OCI-LY7 (cell line): Measurements from ENCODE around the gene IL1RAPL2. TPM values are rescaled to one million over a fixed set of nuclear protein-coding genes. Genes with fewer than 3 reads are reported as not detected.

ENCODE experiments used
- BruUV-seq: library from RNA; stranded (reverse); fragments of 400-500 nt; replicated peaks from 2 replicates; lab custom pipeline; 2021; lab: Mats Ljungman, UMichigan
- CTCF ChIA-PET: fragments of 300-600 bp; sonication (Branson Sonifier 250); formaldehyde crosslinking; loops from one replicate; lab custom pipeline; 2022; ENCODE audit warnings: antibody characterized with exemption; ENCODE audit not compliant: unreplicated experiment; lab: Charles Lee
- POLR2A ChIA-PET: fragments of 300-600 bp; sonication (Branson Sonifier 250); formaldehyde crosslinking; loops from one replicate; lab custom pipeline; 2022; ENCODE audit warnings: antibody characterized with exemption; lab: Charles Lee
- DNase-seq: peaks from one replicate; pipeline ENCODE4 v3.0.0-alpha.2; 2015; ENCODE audit warnings: low spot score
- H2AFZ ChIP-seq: fragments of 200-600 bp; sonication (generic), shearing (Covaris generic); 2 replicates; pipeline ENCODE4 v1.6.1; 2014; ENCODE audit warnings: mild to moderate bottlenecking, antibody characterized with exemption, low read length, moderate library complexity
- H3K27ac ChIP-seq: fragments of 200-600 bp; sonication (generic); 2 replicates; pipeline ENCODE4 v1.5.1; 2014; ENCODE audit warnings: mixed run types, low read depth, mild to moderate bottlenecking, moderate library complexity, low read length, inconsistent platforms; ENCODE audit not compliant: poor library complexity, severe bottlenecking
- H3K36me3 ChIP-seq: fragments of 200-600 bp; sonication (generic); 2 replicates; pipeline ENCODE4 v1.6.1; 2014; ENCODE audit warnings: mild to moderate bottlenecking, antibody characterized with exemption, low read length, moderate library complexity, mixed read lengths; ENCODE audit not compliant: insufficient read depth
- H3K4me1 ChIP-seq: fragments of 200-600 bp; sonication (generic); 2 replicates; pipeline ENCODE4 v1.5.1; 2014; ENCODE audit warnings: mild to moderate bottlenecking, low read length; ENCODE audit not compliant: insufficient read depth, poor library complexity, severe bottlenecking
- H3K4me2 ChIP-seq: fragments of 200-600 bp; sonication (generic); 2 replicates; pipeline ENCODE4 v1.6.1; 2014; ENCODE audit warnings: mild to moderate bottlenecking, low read length
- H3K4me3 ChIP-seq: fragments of 200-600 bp; sonication (generic); 2 replicates; pipeline ENCODE4 v1.5.1; 2014; ENCODE audit warnings: mild to moderate bottlenecking, low read depth, low read length; ENCODE audit not compliant: poor library complexity, severe bottlenecking
- H3K79me2 ChIP-seq: fragments of 200-600 bp; sonication (generic); 2 replicates; pipeline ENCODE4 v1.6.1; 2016; ENCODE audit warnings: low read depth, mild to moderate bottlenecking, low read length, moderate library complexity, mixed read lengths; ENCODE audit not compliant: insufficient read depth
- H3K9me2 ChIP-seq: fragments of 200-600 bp; sonication (generic); 2 replicates; pipeline ENCODE4 v1.6.1; 2016; ENCODE audit warnings: mild to moderate bottlenecking, low read length, mixed read lengths; ENCODE audit not compliant: insufficient read depth
- H3K9me3 ChIP-seq: fragments of 200-600 bp; sonication (generic); 2 replicates; pipeline ENCODE4 v1.6.1; 2014; ENCODE audit warnings: mild to moderate bottlenecking, mixed run types, low read length, mixed read lengths
- H4K20me1 ChIP-seq: fragments of 200-600 bp; sonication (generic); 2 replicates; pipeline ENCODE4 v1.6.1; 2014; ENCODE audit warnings: mild to moderate bottlenecking, antibody characterized with exemption, low read length, moderate library complexity, mixed read lengths; ENCODE audit not compliant: insufficient read depth
- EZH2phosphoT487 ChIP-seq: fragments of 200-600 bp; sonication (generic); IDR thresholded peaks from 2 replicates; pipeline ENCODE4 v1.6.1; 2018; ENCODE audit warnings: low read depth, borderline replicate concordance, mild to moderate bottlenecking, mixed run types, antibody characterized with exemption, low read length, moderate library complexity, mixed read lengths
- intact Hi-C: fragments of 100-400 bp; cut with micrococcal nuclease; formaldehyde crosslinking; loops from one replicate; pipeline ENCODE4 v1.10.0; 2022; ENCODE audit not compliant: unreplicated experiment
- total RNA-seq, 2 experiments: library from RNA; depleted of rRNA in 1 of 2; stranded (reverse); fragments of >200 nt in 1 of 2; shearing (Covaris generic) in 1 of 2; gene quantifications; 2 replicates each; pipeline ENCODE4 v1.2.3, GENCODE V29; 2014 to 2022
- TF ChIP-seq, protein P1 (sequence below): fragments of 200-600 bp; sonication (generic); conservative IDR thresholded peaks from 2 replicates; pipeline ENCODE4 v1.5.1; 2014; ENCODE audit warnings: mild to moderate bottlenecking, antibody characterized with exemption, low read length, moderate library complexity, mixed read lengths

Gene IL1RAPL2
- total RNA-seq, 2 experiments from 2014 or later = not detected

DNA sequence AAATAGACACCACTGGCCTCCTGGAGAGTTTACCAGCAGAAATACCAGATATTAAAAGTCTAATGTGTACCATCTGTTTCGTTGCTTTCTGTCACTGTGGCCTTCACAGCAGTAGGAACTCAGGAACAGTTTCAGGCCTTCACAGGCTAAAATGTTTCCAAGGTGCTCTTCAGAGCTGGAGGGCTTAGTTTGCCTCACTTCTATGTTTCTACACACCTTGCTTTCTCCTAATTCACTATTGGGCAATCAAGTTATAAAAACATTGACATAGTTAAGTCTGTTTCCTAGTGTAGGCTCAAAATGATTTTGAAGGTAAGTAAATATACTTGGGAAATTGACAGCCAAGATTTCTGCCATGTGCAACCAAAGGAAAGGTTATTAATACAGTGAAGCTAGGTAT is 395.9 kb downstream of the IL1RAPL2 start:
- H3K9me2 ChIP-seq = no peaks in the 10 kb centered on the region
- BruUV-seq = no TSS peak
- TF ChIP-seq EZH2phosphoT487 = no peak
- TF ChIP-seq, protein P1, sequence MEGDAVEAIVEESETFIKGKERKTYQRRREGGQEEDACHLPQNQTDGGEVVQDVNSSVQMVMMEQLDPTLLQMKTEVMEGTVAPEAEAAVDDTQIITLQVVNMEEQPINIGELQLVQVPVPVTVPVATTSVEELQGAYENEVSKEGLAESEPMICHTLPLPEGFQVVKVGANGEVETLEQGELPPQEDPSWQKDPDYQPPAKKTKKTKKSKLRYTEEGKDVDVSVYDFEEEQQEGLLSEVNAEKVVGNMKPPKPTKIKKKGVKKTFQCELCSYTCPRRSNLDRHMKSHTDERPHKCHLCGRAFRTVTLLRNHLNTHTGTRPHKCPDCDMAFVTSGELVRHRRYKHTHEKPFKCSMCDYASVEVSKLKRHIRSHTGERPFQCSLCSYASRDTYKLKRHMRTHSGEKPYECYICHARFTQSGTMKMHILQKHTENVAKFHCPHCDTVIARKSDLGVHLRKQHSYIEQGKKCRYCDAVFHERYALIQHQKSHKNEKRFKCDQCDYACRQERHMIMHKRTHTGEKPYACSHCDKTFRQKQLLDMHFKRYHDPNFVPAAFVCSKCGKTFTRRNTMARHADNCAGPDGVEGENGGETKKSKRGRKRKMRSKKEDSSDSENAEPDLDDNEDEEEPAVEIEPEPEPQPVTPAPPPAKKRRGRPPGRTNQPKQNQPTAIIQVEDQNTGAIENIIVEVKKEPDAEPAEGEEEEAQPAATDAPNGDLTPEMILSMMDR = no peak
- no peak overlapping the region for H2AFZ ChIP-seq
- no peak overlapping the region for H3K4me3 ChIP-seq
- H4K20me1 ChIP-seq = no peaks in the 10 kb centered on the region
- DNase-seq = no peak
- H3K36me3 ChIP-seq = no peaks in the 10 kb centered on the region
- H3K4me1 ChIP-seq = no peaks in the 10 kb centered on the region
- intact Hi-C loops = no loop called here
- no peak overlapping the region for H3K27ac ChIP-seq
- no peak overlapping the region for H3K4me2 ChIP-seq
- ChIA-PET CTCF (no interaction called here), POLR2A (no interaction called here)
- H3K79me2 ChIP-seq = no peaks in the 10 kb centered on the region
- H3K9me3 ChIP-seq = no peaks in the 10 kb centered on the region

DNA sequence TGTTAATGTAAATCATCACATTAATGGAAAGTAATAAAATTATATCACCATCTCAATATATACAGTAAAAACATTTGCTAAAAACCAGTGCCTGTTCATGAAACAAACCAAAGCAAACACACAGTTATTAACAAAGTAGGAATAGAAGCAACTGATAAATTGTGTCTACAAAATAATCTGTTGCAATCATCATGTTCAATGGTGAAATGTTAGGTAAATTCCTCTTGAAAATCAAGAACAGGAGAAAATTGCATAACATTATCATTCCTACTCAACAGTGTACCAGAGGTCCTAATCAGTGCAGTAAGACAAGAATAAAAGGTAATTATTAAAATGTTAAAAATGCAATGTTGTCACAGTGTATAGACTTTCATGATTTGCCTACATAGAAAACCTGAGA is 402.2 kb downstream of the IL1RAPL2 start:
- no peak overlapping the region for H3K4me3 ChIP-seq
- intact Hi-C loops = no loop called here
- H3K9me3 ChIP-seq = no peaks in the 10 kb centered on the region
- H3K36me3 ChIP-seq = no peaks in the 10 kb centered on the region
- no peak overlapping the region for H3K27ac ChIP-seq
- no peaks in the 10 kb centered on the region for H3K9me2 ChIP-seq
- BruUV-seq = no TSS peak
- POLR2A ChIA-PET = no interaction called here
- TF ChIP-seq, protein P1 = no peak
- TF ChIP-seq EZH2phosphoT487 = no peak
- no peaks in the 10 kb centered on the region for H3K79me2 ChIP-seq
- H4K20me1 ChIP-seq = no peaks in the 10 kb centered on the region
- no peak for DNase-seq
- CTCF ChIA-PET = no interaction called here
- no peak overlapping the region for H2AFZ ChIP-seq
- no peak overlapping the region for H3K4me2 ChIP-seq
- H3K4me1 ChIP-seq = no peaks in the 10 kb centered on the region

DNA sequence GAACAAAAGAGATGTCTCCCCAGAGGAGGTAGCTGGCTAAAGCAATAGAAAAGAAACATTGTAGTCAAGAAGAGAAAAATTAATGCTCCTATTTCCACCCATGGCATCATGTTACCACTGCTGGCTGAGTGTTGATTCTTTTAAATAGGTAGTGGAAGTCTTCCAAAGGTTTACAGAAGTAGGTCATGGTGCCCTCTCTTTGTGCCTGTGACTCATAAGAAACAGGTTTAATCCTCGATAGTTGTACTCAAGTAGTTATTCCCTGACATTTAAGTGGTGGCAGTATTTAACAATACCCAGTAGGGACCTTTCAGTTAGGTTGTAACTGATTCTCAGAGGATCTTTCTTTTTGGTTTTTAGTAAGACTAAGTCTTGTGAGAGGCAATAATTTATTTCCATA is 406.7 kb downstream of the IL1RAPL2 start:
- no peak overlapping the region for H2AFZ ChIP-seq
- no peaks in the 10 kb centered on the region for H3K4me1 ChIP-seq
- no peak overlapping the region for H3K4me3 ChIP-seq
- BruUV-seq = no TSS peak
- no peaks in the 10 kb centered on the region for H3K79me2 ChIP-seq
- no peaks in the 10 kb centered on the region for H3K9me3 ChIP-seq
- intact Hi-C loops = no loop called here
- ChIA-PET CTCF (no interaction called here), POLR2A (no interaction called here)
- H3K36me3 ChIP-seq = no peaks in the 10 kb centered on the region
- DNase-seq = no peak
- TF ChIP-seq EZH2phosphoT487 = no peak
- TF ChIP-seq, protein P1 = no peak
- no peaks in the 10 kb centered on the region for H3K9me2 ChIP-seq
- H4K20me1 ChIP-seq = no peaks in the 10 kb centered on the region
- H3K27ac ChIP-seq = no peak overlapping the region
- no peak overlapping the region for H3K4me2 ChIP-seq
